ENCODE results near the gene EYA2.
"Not testable (repeated sequence)": the region's sequence is repeated elsewhere in the genome, so short reads cannot be mapped to it uniquely, and the experiment has no call there.

The EYA2 gene

DNA sequence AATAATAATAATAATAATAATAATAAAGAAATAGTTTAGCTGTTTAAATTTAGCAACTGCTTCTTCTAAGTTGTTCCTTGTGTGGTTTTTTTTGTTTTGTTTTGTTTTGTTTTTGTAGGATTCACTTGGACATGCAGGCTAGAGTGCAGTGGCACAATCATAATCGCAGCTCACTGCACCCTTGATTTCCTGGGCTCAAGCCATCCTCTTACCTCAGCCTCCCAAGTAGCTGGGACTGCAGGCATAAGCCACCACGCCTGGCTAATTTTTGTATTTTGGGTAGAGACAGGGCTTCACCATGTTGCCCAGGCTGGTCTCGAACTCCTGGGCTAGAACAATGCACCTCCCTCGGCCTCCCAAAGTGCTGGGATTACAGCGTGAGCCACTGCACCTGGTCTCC is 15.3 kb upstream of the EYA2 start:
- Mint-ChIP-seq H3K27me3 (peaks cover 9 to 40% of the 10 kb centered on the region in 2 donors), H3K27ac (no peak overlapping the region), H3K4me3 (no peak overlapping the region), H3K4me1 (no peaks in the 10 kb centered on the region), H3K36me3 (no peaks in the 10 kb centered on the region), H3K9me3 (no peaks in the 10 kb centered on the region)
- ATAC-seq (replicated peaks) (no peak), DNase-seq (no peak)

- not testable (repeated sequence) for H3K36me3 Mint-ChIP-seq; ATAC-seq (replicated peaks); H3K9me3 Mint-ChIP-seq; H3K4me1 Mint-ChIP-seq; DNase-seq; H3K27ac Mint-ChIP-seq; H3K4me3 Mint-ChIP-seq
- H3K27me3 Mint-ChIP-seq: peaks cover 9 to 40% of the 10 kb centered on the region in 2 donors
Measured at GRCh38 chr20:46879963-46880362, 14.7 kb upstream of the EYA2 start.

GRCh38 chr20:46883892-46884291 is 10.8 kb upstream of the EYA2 start:
- Mint-ChIP-seq H3K9me3 (no peaks in the 10 kb centered on the region), H3K27me3 (peaks cover 20 to 28% of the 10 kb centered on the region in 2 donors), H3K27ac (no peak overlapping the region), H3K4me1 (no peaks in the 10 kb centered on the region), H3K36me3 (no peaks in the 10 kb centered on the region), H3K4me3 (no peak overlapping the region)
- ATAC-seq (replicated peaks): no peak
- DNase-seq: no peak

- Mint-ChIP-seq H3K9me3 (peaks cover 4 to 5% of the 10 kb centered on the region in 2 donors), H3K27ac (no peak overlapping the region), H3K36me3 (no peaks in the 10 kb centered on the region), H3K4me3 (no peak overlapping the region), H3K27me3 (peaks cover 53 to 55% of the 10 kb centered on the region in 2 donors), H3K4me1 (no peaks in the 10 kb centered on the region)
- no peak for ATAC-seq (replicated peaks)
- DNase-seq: no peak
Measured at GRCh38 chr20:46890682-46891081, 4.0 kb upstream of the EYA2 start.

GRCh38 chr20:46893051-46893450 is 1.6 kb upstream of the EYA2 start:
- peaks cover 65 to 79% of the 10 kb centered on the region in 2 donors for H3K27me3 Mint-ChIP-seq
- H3K4me3 Mint-ChIP-seq: no peak overlapping the region
- DNase-seq (no peak), ATAC-seq (replicated peaks) (no peak)
- no peaks in the 10 kb centered on the region for H3K36me3 Mint-ChIP-seq
- H3K27ac Mint-ChIP-seq: no peak overlapping the region
- H3K9me3 Mint-ChIP-seq: peaks cover 4 to 5% of the 10 kb centered on the region in 2 donors
- no peaks in the 10 kb centered on the region for H3K4me1 Mint-ChIP-seq

DNA sequence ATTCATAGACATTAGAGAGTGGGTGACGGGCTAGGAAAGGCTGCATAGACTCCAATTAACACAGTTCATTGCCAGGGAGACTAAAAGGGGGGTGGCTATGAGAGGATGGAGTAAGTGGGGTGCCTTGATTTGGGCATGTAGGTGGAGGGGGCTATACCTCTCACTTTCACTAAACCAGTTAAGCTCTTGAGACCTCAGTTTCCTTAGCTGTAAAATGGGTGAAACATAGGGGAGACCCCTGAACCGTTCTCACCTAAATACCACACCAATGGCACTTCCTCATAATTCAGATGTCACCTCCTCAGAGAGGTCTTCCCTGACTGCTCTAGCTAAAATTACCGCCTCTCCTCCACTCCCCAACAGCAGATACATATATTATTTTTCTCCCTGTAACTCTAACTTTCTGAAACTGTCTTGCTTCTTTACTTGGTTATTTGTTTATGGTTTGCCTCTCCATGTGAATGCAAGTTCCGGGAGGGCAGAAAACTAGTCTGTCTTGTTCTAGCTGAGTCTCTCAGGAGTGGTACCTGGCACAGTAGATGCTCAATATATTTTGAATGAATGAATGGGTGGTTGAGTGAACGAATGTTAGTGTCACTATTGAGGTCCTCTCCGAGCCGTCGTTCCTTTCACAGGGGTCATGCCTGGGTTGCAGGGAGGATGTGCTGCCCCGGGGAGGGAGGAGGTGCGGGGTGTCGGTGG is 615 bp upstream of the EYA2 start:
- Mint-ChIP-seq H3K36me3 (no peaks in the 10 kb centered on the region), H3K4me3 (peak overlapping the region in 1 of 2 donors; percentile 25), H3K27ac (no peak overlapping the region), H3K9me3 (peaks cover 4 to 5% of the 10 kb centered on the region in 2 donors), H3K4me1 (no peaks in the 10 kb centered on the region), H3K27me3 (peaks cover 66 to 83% of the 10 kb centered on the region in 2 donors)
- DNase-seq (no peak), ATAC-seq (replicated peaks) (no peak)

- no peaks in the 10 kb centered on the region for H3K36me3 Mint-ChIP-seq
- peaks cover 64 to 71% of the 10 kb centered on the region in 2 donors for H3K27me3 Mint-ChIP-seq
- H3K27ac Mint-ChIP-seq: no peak overlapping the region
- no peaks in the 10 kb centered on the region for H3K4me1 Mint-ChIP-seq
- peaks cover 4 to 5% of the 10 kb centered on the region in 2 donors for H3K9me3 Mint-ChIP-seq
- DNase-seq: no peak
- ATAC-seq (replicated peaks): no peak
- H3K4me3 Mint-ChIP-seq: no peak overlapping the region
Measured at GRCh38 chr20:46894971-46895905, 595 bp downstream of the EYA2 start.

DNA sequence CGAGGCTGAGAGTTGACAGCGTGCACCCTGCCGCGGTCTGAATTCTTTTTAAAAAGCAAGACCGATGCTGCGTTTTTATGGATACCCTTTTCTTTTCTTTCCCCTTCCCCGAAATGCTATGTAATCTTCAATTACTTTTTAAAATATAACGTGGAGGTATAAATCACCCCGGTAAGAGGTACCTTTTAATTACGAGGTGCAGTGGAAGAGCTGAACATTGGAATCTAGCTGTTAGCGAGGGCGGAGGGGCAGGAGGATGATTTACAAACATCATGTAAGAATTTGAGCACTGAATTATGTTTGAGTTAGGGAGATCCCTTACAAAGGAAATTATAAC is 1.2 kb downstream of the EYA2 start:
- Mint-ChIP-seq H3K36me3 (no peaks in the 10 kb centered on the region), H3K27me3 (peaks cover 57 to 65% of the 10 kb centered on the region in 2 donors), H3K27ac (no peak overlapping the region), H3K4me3 (no peak overlapping the region), H3K9me3 (peaks cover under 1 to 1% of the 10 kb centered on the region in 2 donors), H3K4me1 (no peaks in the 10 kb centered on the region)
- ATAC-seq (replicated peaks): no peak
- DNase-seq: no peak

DNA sequence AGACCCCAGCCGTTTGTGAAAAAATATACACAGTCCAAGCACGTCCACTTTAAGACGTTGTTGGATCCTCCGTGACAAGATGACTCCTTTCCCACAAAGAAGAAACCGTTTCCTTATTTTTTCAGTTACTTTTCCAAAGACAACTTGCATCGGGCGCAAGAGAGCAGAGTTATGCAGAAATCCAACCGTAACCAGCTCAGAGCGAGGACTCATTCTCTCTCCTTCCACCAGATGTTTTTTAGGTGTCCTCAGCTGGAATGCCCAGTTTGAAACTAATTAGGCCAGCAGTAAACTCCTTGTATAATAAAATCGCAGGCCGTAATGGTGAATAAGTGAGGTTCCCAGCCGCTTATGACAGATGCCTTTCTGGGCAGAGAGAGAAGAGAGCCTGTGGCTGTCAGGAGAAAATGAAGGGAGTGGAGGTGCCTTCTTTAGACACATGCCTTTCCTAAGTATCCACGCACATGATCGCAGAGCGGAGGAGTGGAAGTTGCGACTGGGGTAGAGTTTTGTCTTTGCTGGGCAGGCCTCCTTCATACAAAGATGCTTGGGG is 2.8 kb downstream of the EYA2 start:
- Mint-ChIP-seq H3K4me3 (no peak overlapping the region), H3K4me1 (no peaks in the 10 kb centered on the region), H3K9me3 (no peaks in the 10 kb centered on the region), H3K27ac (no peak overlapping the region), H3K36me3 (no peaks in the 10 kb centered on the region), H3K27me3 (peaks cover 61 to 65% of the 10 kb centered on the region in 2 donors)
- ATAC-seq (replicated peaks): no peak
- DNase-seq: no peak

DNA sequence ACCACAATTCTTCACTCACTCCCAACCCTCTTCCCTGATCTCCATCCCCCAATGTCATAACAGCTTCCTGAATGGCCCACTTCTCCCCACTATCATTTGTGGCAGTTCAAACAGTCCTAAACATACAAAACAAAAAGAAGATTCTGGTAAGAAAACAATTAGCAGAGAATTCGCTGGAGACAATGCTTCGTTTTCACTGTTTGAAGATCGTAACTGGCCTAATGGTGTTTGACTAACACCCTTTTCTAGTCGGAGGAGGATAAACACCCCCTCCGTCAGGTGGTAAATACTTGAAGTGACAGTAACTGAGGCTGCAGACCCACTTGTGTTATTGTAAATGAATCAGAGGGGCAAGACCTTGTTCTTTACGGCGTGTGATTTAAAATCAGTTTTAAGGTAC is 3.8 kb downstream of the EYA2 start:
- no peaks in the 10 kb centered on the region for H3K9me3 Mint-ChIP-seq
- no peak for ATAC-seq (replicated peaks)
- no peaks in the 10 kb centered on the region for H3K4me1 Mint-ChIP-seq
- peaks cover 53 to 55% of the 10 kb centered on the region in 2 donors for H3K27me3 Mint-ChIP-seq
- no peak overlapping the region for H3K27ac Mint-ChIP-seq
- DNase-seq: no peak
- H3K36me3 Mint-ChIP-seq: no peaks in the 10 kb centered on the region
- H3K4me3 Mint-ChIP-seq: no peak overlapping the region

DNA sequence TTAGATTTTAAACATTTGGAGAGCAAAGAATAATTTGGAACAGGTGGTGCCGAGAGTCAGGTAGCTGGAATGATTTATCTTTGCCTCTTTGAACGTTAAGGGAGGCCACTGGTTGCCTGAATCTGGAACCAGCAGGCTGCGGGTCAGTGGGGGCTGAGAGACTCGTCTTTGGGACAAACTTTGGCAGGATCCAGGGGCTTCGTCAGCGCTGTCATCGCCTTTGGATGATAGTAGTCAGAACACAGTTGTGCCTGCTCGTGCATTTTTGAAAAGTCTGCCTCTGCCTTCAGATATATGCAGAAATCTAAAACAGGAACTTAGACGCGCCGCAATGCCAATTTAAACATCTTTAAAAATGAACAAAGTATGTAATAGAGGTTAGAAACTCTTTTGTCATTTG is 5.0 kb downstream of the EYA2 start:
- ATAC-seq (replicated peaks): no peak
- Mint-ChIP-seq H3K36me3 (no peaks in the 10 kb centered on the region), H3K4me3 (no peak overlapping the region), H3K27ac (no peak overlapping the region), H3K4me1 (no peaks in the 10 kb centered on the region), H3K9me3 (no peaks in the 10 kb centered on the region), H3K27me3 (peaks cover 42 to 44% of the 10 kb centered on the region in 2 donors)
- DNase-seq: no peak

DNA sequence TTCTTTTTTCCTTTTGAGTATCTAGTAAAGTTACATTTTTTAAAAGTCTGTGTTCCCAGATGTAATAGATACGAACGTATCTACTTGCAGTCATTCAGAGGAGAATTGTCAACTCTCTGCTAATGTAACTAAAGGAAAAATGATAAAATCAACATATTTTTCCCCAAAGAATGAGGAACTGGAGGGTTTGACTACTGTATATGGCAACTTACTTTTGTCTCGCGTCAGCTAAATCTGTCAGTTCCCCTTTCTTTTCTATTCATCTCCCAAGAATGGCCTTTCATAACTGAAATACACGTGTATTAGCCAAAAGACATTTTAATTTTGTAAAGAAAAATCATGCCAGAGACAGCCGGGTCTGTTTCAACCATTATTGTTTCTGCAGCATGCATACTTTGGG is 5.4 kb downstream of the EYA2 start:
- H3K36me3 Mint-ChIP-seq: no peaks in the 10 kb centered on the region
- DNase-seq (no peak), ATAC-seq (replicated peaks) (peak in 1 of 2 donors; percentile 50)
- no peaks in the 10 kb centered on the region for H3K4me1 Mint-ChIP-seq
- no peaks in the 10 kb centered on the region for H3K9me3 Mint-ChIP-seq
- no peak overlapping the region for H3K4me3 Mint-ChIP-seq
- H3K27me3 Mint-ChIP-seq: peaks cover 42 to 44% of the 10 kb centered on the region in 2 donors
- H3K27ac Mint-ChIP-seq: no peak overlapping the region

DNA sequence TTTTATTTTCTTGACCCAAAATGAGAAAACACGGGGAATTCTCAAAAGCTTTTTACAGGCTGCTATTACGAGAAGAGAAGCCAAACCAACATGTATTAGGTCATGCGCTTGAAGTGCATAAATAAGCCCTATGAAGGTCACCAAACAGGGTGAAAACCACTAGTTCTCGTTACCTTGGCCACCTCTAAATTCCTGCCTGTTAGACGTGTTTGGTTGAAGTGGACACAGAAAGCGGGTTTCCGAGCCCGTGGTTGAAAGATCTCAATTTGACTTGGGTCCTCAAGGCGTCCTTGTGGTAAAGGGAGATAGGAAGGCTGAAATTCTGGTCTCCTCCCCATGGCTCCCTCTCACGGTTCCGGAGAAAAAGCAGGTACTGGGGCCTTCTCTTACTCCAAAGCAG is 6.2 kb downstream of the EYA2 start:
- Mint-ChIP-seq H3K27me3 (peaks cover 35 to 36% of the 10 kb centered on the region in 2 donors), H3K4me3 (no peak overlapping the region), H3K4me1 (no peaks in the 10 kb centered on the region), H3K9me3 (no peaks in the 10 kb centered on the region), H3K36me3 (no peaks in the 10 kb centered on the region), H3K27ac (peak overlapping the region; percentile 74)
- ATAC-seq (replicated peaks) (no peak), DNase-seq (no peak)

DNA sequence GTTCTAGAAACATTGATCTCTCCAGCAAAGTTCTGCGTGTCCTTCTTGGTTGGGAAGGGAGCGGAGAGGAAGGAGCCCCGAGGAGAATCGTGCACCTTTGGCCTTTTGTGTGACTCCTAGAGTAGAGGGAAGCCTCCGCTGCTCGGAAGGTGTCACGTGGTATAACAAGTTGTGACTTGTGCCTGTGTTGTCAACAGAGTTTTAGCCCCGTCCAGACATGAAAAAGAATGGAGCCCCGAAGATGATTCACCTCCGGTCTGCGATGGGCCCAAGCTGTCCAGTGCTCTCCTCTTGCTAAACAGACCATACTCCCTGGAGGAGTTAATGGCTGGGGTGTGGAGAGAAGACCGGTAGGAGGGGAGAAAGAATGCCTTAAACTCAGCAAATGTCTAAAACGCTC is 7.0 kb downstream of the EYA2 start:
- H3K4me3 Mint-ChIP-seq: no peak overlapping the region
- peaks cover 28% of the 10 kb centered on the region in 2 donors for H3K27me3 Mint-ChIP-seq
- H3K4me1 Mint-ChIP-seq: no peaks in the 10 kb centered on the region
- DNase-seq (no peak), ATAC-seq (replicated peaks) (no peak)
- no peaks in the 10 kb centered on the region for H3K36me3 Mint-ChIP-seq
- no peak overlapping the region for H3K27ac Mint-ChIP-seq
- no peaks in the 10 kb centered on the region for H3K9me3 Mint-ChIP-seq

DNA sequence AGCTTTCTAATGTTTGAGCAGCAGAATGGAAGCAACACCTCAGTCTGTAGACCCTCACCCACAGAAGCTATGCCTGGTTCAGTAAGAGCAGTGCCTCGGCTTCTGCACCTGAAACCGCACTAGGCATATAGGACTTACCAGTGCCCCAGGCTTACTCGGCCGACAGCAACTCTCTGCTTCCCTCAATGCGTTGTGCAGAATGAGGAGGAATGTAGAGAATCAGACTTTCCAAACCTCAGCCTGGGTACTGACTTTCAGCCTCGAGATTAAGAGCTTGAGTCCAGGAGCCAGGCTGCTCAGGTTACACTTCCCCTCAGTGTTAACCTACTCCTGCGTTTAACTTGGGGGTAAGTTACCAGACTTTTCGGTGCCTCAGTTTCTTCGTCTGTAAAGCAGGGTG is 8.6 kb downstream of the EYA2 start:
- no peaks in the 10 kb centered on the region for H3K4me1 Mint-ChIP-seq
- H3K9me3 Mint-ChIP-seq: no peaks in the 10 kb centered on the region
- H3K27me3 Mint-ChIP-seq: peaks cover 19% of the 10 kb centered on the region in 2 donors
- ATAC-seq (replicated peaks) (no peak), DNase-seq (no peak)
- no peaks in the 10 kb centered on the region for H3K36me3 Mint-ChIP-seq
- no peak overlapping the region for H3K27ac Mint-ChIP-seq
- H3K4me3 Mint-ChIP-seq: no peak overlapping the region
